8988T (cell line): Measurements from ENCODE around the gene ING5.
A peak's percentile ranks its signal among the peaks of the same experiment; 100 is the strongest.

ENCODE experiments used
- DNase-seq: peaks from one replicate; pipeline ENCODE4 v3.0.0; 2011

ING5 gene

DNA sequence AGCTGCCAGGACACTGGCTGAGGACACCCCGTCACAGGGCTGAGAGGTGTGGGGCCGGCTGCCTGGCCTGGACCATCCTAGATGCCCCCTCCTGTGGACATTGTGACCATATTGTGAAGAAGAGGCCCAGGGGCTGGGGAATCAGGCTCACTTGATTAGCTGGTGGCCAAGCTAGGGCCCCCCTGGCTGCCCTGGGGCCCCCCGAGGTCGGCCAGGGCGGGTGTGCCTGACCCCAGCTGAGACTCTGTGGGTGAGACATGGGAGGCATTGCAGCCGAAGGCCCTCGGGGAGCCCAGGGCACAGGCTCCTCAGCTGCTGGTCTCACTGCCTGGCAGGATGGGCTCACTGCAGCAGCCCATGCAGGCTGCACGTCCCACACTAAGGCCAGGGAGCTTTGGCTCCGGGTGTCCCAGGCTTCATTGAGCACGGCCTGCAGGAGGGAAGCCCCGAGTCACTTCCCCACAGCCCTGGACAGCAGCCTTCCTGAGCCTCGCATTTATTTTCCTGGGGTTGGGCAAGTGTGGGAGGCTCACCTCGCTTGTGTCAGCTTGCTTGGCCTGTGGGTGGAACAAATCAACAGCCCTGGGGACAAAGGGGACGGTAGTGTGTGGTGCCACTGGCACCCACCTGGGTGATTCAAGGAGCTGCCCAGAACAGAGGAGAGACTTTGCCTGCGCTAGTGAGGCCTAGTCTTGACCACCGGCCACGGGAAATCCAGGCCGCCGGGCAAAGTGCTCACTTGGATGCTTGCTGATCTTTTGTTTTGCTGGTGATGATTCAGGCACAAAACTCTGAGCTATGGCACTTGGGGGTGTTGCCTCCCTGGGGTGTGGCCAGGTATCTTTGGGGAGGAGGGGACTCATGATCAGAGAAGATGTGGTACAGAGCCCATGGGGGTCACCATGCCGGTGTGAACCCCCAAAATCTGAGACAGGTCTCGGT, 76.1 kb downstream of the ING5 start:
- peak; percentile 23 for DNase-seq
